SU-DHL-6 (cell line): ENCODE results near the gene NOS1.

Experiments
- EZH2phosphoT487 ChIP-seq: fragments of 200-600 bp; sonication (generic), shearing (Covaris generic); conservative IDR thresholded peaks from 2 replicates; pipeline ENCODE4 v1.6.1; 2018; ENCODE audit warnings: mild to moderate bottlenecking, antibody characterized with exemption, low read length, moderate library complexity, mixed read lengths
- TF ChIP-seq, protein P1 (sequence below): fragments of 200-600 bp; sonication (generic); IDR thresholded peaks from one replicate; pipeline ENCODE4 v1.5.1; 2017; ENCODE audit warnings: antibody characterized with exemption, mild to moderate bottlenecking, low read length, moderate library complexity; ENCODE audit not compliant: insufficient read depth, poor library complexity, severe bottlenecking

DNA sequence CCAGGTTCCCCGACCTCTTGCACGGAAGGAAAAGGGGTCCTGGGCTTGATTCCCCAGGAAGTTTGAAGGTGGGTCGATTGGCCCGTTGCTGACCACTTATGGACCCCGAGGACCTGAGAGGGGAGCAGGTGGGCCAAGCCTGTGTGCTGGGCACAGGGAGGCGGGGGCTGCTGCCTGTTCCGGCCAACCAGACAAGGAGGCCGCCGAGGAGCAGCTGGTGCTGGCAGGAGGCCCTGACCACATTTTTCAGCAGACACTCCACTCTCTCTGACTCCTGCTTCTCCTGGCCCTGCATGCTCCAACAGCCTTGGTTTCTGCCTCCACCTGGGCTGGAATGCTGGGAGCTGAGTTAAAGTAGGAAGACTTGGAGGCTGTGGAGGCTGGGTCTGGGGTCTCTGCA is 42.8 kb downstream of the NOS1 start:
- TF ChIP-seq, protein P1, sequence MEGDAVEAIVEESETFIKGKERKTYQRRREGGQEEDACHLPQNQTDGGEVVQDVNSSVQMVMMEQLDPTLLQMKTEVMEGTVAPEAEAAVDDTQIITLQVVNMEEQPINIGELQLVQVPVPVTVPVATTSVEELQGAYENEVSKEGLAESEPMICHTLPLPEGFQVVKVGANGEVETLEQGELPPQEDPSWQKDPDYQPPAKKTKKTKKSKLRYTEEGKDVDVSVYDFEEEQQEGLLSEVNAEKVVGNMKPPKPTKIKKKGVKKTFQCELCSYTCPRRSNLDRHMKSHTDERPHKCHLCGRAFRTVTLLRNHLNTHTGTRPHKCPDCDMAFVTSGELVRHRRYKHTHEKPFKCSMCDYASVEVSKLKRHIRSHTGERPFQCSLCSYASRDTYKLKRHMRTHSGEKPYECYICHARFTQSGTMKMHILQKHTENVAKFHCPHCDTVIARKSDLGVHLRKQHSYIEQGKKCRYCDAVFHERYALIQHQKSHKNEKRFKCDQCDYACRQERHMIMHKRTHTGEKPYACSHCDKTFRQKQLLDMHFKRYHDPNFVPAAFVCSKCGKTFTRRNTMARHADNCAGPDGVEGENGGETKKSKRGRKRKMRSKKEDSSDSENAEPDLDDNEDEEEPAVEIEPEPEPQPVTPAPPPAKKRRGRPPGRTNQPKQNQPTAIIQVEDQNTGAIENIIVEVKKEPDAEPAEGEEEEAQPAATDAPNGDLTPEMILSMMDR, result no peak
- no peak for TF ChIP-seq EZH2phosphoT487
